ENCODE data around the gene GLRX3. TPM values are rescaled to one million over a fixed set of nuclear protein-coding genes. Genes with fewer than 3 reads are reported as not detected.
A peak's percentile ranks its signal among the peaks of the same experiment; 100 is the strongest.

GLRX3 gene
- polyA plus RNA-seq, 1 of the 3 experiments (the other 2 are of a cell fraction): 93.8 TPM

DNA sequence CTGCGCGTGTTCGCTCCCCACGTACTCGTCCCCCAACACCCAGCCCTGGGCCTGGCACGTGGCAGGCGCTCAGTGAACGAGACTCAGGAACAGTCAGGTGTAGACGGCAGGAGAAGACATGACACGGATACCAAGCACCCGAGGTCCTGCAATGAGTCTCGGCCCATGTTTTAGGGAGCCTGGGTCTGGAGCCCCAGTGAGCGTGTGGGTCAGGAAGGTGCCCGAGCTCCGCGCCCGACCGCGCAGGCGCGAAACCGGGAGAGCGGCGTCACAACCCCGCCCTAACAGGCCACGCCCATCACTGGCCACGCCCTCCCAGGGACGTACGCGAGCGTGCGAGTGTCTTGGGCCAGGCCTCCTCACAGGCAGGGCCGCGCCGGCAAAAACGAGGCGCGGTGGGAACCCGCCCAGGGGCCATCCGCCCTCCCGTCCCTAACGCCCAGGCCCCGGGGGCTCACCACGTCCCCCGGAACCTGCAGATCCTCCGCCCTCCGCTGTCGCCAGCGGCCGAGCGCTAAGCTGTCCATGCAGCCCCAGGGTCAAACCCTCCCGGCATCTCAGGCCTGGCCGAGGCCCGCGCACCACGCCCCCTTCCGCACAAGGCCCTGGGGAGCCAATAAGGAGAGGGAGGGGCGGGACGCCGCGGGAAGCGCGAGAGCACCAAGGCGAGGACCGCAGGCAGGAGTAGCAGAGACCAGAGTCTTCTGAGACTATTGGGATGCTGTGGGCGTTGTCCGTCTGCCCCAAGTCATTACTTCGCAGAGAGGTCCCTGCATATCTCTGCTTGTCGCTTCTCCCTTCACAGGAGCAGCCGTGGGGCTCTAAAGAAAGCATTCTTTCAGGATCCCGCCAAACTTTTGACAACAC, 25.7 kb upstream of the GLRX3 start, which contains the start of gene C10orf143:
TSS of gene C10orf143 (minus strand) at position 585 of the 867 bp plus-strand sequence. CDS start at position 527, 58 bp downstream.
- Histone ChIP-seq H3K27me3 (ENCODE audit: insufficient read depth) (no peaks in the 10 kb centered on the region), H3K27ac (ENCODE audit: low read depth in 2 of 2, low read length in 1 of 2) (peak within 1 kb of the TSS; percentile 93 to 95), H3K4me2 (peak within 1 kb of the TSS; percentile 96), H3K9me2 (no peaks in the 10 kb centered on the region), H4K20me1 (ENCODE audit: insufficient read depth) (no peaks in the 10 kb centered on the region), H3K79me2 (ENCODE audit: insufficient read depth) (peaks cover 13% of the 10 kb centered on the region), H3K9me3 (no peaks in the 10 kb centered on the region), H3F3A (replicated peaks; ENCODE audit: insufficient read depth) (peaks cover 7% of the 10 kb centered on the region), H3K36me3 (replicated peaks in 1 of 2; ENCODE audit: control insufficient read depth in 1 of 2, insufficient read depth in 2 of 2, low read length in 1 of 2) (no peaks in the 10 kb centered on the region), H3K4me1 (ENCODE audit: control insufficient read depth in 1 of 2, insufficient read depth in 2 of 2, low read depth in 1 of 2, low read length in 1 of 2) (peaks cover 3 to 12% of the 10 kb centered on the region in 2 experiments; a peak in 1 of 4 replicates), H2AFZ (ENCODE audit: low read depth) (peak within 1 kb of the TSS; percentile 97), H3K9ac (peak within 1 kb of the TSS; percentile 89), H3K4me3 (ENCODE audit: low read depth in 2 of 2, low read length in 1 of 2) (peak within 1 kb of the TSS; percentile 76 to 95)
- ChIA-PET CTCF (interaction anchor here (0.6 to 3.7 kb wide), 26 partner anchors 8 to 1929 kb away, joined by 3 to 38 read pairs (median 4); partner anchors contain the start of gene GLRX3), POLR2A (interaction anchor here (0.6 to 2.7 kb wide), 8 partner anchors 8 to 433 kb away, joined by 3 to 49 read pairs (median 4); partner anchors contain the start of gene GLRX3)
- TF ChIP-seq MXI1 (IDR thresholded peaks at IDR 0.05; ENCODE audit: low read depth, low read length): peak; percentile 84
- TF ChIP-seq USF1 (IDR thresholded peaks at IDR 0.05; ENCODE audit: borderline replicate concordance, low read depth): peak; percentile 32; the same call in 1 of the 2 replicates
- TF ChIP-seq NRF1 (IDR thresholded peaks at IDR 0.05; ENCODE audit: low read depth, low read length): peak; percentile 50; the same call in 1 of the 2 replicates
- TF ChIP-seq RCOR1 (IDR thresholded peaks at IDR 0.05; ENCODE audit: low read length): 0 out of 2 replicates have a peak, but pooled peaks have one; percentile 3
- no peak for TF ChIP-seq FOXM1 (IDR thresholded peaks at IDR 0.05; ENCODE audit: low read depth)
- peak; percentile 87 for TF ChIP-seq POLR2AphosphoS5 (IDR thresholded peaks at IDR 0.05; ENCODE audit: low read depth, low read length)
- TF ChIP-seq CHD2 (IDR thresholded peaks at IDR 0.05; ENCODE audit: low read length, partially characterized antibody): peak; percentile 98
- TF ChIP-seq REST (IDR thresholded peaks at IDR 0.05; ENCODE audit: low read depth, low read length): no peak
- TF ChIP-seq GABPA (IDR thresholded peaks at IDR 0.05; ENCODE audit: low read depth): peak; percentile 33; the same call in 1 of the 2 replicates
- TF ChIP-seq YY1 (IDR thresholded peaks at IDR 0.05; ENCODE audit: low read depth): peak; percentile 67
- peak; percentile 18; the same call in 1 of the 2 replicates for TF ChIP-seq TAF1 (IDR thresholded peaks at IDR 0.05; ENCODE audit: borderline replicate concordance, low read depth, low read length)
- no peak for TF ChIP-seq CTCF (IDR thresholded peaks at IDR 0.05)
- TF ChIP-seq EP300 (IDR thresholded peaks at IDR 0.05; ENCODE audit: borderline replicate concordance in 1 of 2, low read depth in 1 of 2, low read length in 1 of 2): no peak
- peak; percentile 27; the same call in 1 of the 2 replicates for TF ChIP-seq TEAD4 (IDR thresholded peaks at IDR 0.05; ENCODE audit: borderline replicate concordance, insufficient read depth)
- TF ChIP-seq USF2 (IDR thresholded peaks at IDR 0.05; ENCODE audit: borderline replicate concordance, low read depth, low read length): no peak
- TF ChIP-seq ZBTB33 (IDR thresholded peaks at IDR 0.05; ENCODE audit: borderline replicate concordance, low read depth): peak; percentile 96
- peak; percentile 91 for TF ChIP-seq MAX (IDR thresholded peaks at IDR 0.05; ENCODE audit: low read depth)
- peak; percentile 97 for DNase-seq
- 2% methylated on average over 29 of the region's 71 CpGs for WGBS (ENCODE audit: low lambda C conversion rate)
